IMR-90 (cell line): ENCODE results near the gene MAP4. TPM values are rescaled to one million over a fixed set of nuclear protein-coding genes. Genes with fewer than 3 reads are reported as not detected.
A peak's percentile ranks its signal among the peaks of the same experiment; 100 is the strongest.

Source experiments
- ATAC-seq: fragments of 200-7000 bp; cut with Tn5 transposase; 2 replicates; pipeline ENCODE4 v1.9.1; 2020; ENCODE audit warnings: low read depth, mild to moderate bottlenecking, moderate library complexity
- BruUV-seq: library from RNA; stranded (reverse); fragments of 400-500 nt; replicated peaks from 2 replicates; lab custom pipeline; 2021; lab: Mats Ljungman, UMichigan
- CTCF ChIA-PET: fragments of 300-600 bp; formaldehyde crosslinking; extraction: SDS; loops from one replicate; lab custom pipeline; 2021; ENCODE audit warnings: antibody characterized with exemption; lab: Yijun Ruan, JAX
- POLR2A ChIA-PET: fragments of 300-600 bp; sonication (Branson Sonifier 250); formaldehyde crosslinking; loops from one replicate; lab custom pipeline; 2022; ENCODE audit warnings: antibody characterized with exemption; ENCODE audit not compliant: unreplicated experiment; lab: Charles Lee
- DNase-seq: peaks from one replicate; pipeline ENCODE4 v3.0.0; 2013
- H2AFZ ChIP-seq: replicated peaks from 2 replicates; pipeline ENCODE3; 2013; ENCODE audit warnings: low read length, mild to moderate bottlenecking; ENCODE audit not compliant: poor library complexity
- H2AK5ac ChIP-seq: 2 replicates; pipeline ENCODE4 v1.6.1; 2013; ENCODE audit warnings: low read depth, low read length, inconsistent platforms
- H2AK9ac ChIP-seq: replicated peaks from 2 replicates; pipeline ENCODE3; 2013; ENCODE audit warnings: mild to moderate bottlenecking, low read depth, low read length, moderate library complexity; ENCODE audit not compliant: poor library complexity
- H2BK120ac ChIP-seq: 2 replicates; pipeline ENCODE4 v1.6.1; 2013; ENCODE audit warnings: low read depth, low read length, inconsistent platforms
- H2BK15ac ChIP-seq: 3 replicates; pipeline ENCODE4 v1.6.1; 2013; ENCODE audit warnings: low read depth, low read length, inconsistent platforms
- H2BK20ac ChIP-seq: 2 replicates; pipeline ENCODE4 v1.6.1; 2013; ENCODE audit warnings: low read depth, mild to moderate bottlenecking, inconsistent platforms, low read length, moderate library complexity
- H2BK5ac ChIP-seq: 2 replicates; pipeline ENCODE4 v1.6.1; 2013; ENCODE audit warnings: mild to moderate bottlenecking, low read depth, low read length, inconsistent platforms; ENCODE audit not compliant: poor library complexity, severe bottlenecking
- H3K14ac ChIP-seq: replicated peaks from 2 replicates; pipeline ENCODE4 v1.6.1; 2013; ENCODE audit warnings: low read depth, low read length, inconsistent platforms
- H3K18ac ChIP-seq: 2 replicates; pipeline ENCODE4 v1.6.1; 2013; ENCODE audit warnings: low read depth, low read length, control low read depth
- H3K23ac ChIP-seq: 2 replicates; pipeline ENCODE4 v1.6.1; 2013; ENCODE audit warnings: low read depth, low read length, inconsistent platforms
- H3K27ac ChIP-seq: 2 replicates; pipeline ENCODE4 v1.5.1; 2013; ENCODE audit warnings: mild to moderate bottlenecking, control low read depth, low read length; ENCODE audit not compliant: insufficient read depth
- H3K27me3 ChIP-seq: 2 replicates; pipeline ENCODE4 v1.6.1; 2013; ENCODE audit warnings: low read length; ENCODE audit not compliant: control insufficient read depth, insufficient read depth
- H3K36me3 ChIP-seq: 2 replicates; pipeline ENCODE4 v1.6.1; 2013; ENCODE audit warnings: low read length, mixed read lengths; ENCODE audit not compliant: control insufficient read depth, insufficient read depth
- H3K4ac ChIP-seq: 2 replicates; pipeline ENCODE4 v1.6.1; 2013; ENCODE audit warnings: low read depth, low read length, inconsistent platforms
- H3K4me1 ChIP-seq: 2 replicates; pipeline ENCODE4 v1.6.1; 2013; ENCODE audit warnings: low read length, mixed read lengths; ENCODE audit not compliant: control insufficient read depth, insufficient read depth
- H3K4me2 ChIP-seq: 2 replicates; pipeline ENCODE4 v1.6.1; 2013; ENCODE audit warnings: low read depth, mild to moderate bottlenecking, control low read depth, low read length, moderate library complexity
- H3K4me3 ChIP-seq: 2 replicates; pipeline ENCODE4 v1.5.1; 2013; ENCODE audit warnings: low read depth, mild to moderate bottlenecking, control low read depth, low read length, moderate library complexity; ENCODE audit not compliant: insufficient read depth
- H3K56ac ChIP-seq: 2 replicates; pipeline ENCODE4 v1.6.1; 2013; ENCODE audit warnings: low read length, inconsistent platforms; ENCODE audit not compliant: insufficient read depth; ENCODE audit errors: extremely low read depth
- H3K79me1 ChIP-seq, 2 experiments: 2 replicates each; pipeline ENCODE4 v1.6.1; 2013; ENCODE audit warnings: low read length in 2 of 2, inconsistent platforms in 1 of 2, low read depth in 1 of 2
- H3K9ac ChIP-seq: 2 replicates; pipeline ENCODE4 v1.6.1; 2013; ENCODE audit warnings: low read depth, low read length, control low read depth
- H3K9me1 ChIP-seq: 2 replicates; pipeline ENCODE4 v1.6.1; 2013; ENCODE audit warnings: low read length, inconsistent platforms; ENCODE audit not compliant: insufficient read depth
- H3K9me3 ChIP-seq: 2 replicates; pipeline ENCODE4 v1.6.1; 2013; ENCODE audit warnings: low read length; ENCODE audit not compliant: control insufficient read depth, insufficient read depth
- H4K20me1 ChIP-seq: 2 replicates; pipeline ENCODE4 v1.6.1; 2013; ENCODE audit warnings: low read length, inconsistent platforms; ENCODE audit not compliant: insufficient read depth
- H4K5ac ChIP-seq: 2 replicates; pipeline ENCODE4 v1.6.1; 2013; ENCODE audit warnings: mild to moderate bottlenecking, low read depth, low read length, control low read depth
- H4K8ac ChIP-seq, 2 experiments: 2 replicates each; pipeline ENCODE4 v1.6.1; 2013; ENCODE audit warnings: low read depth in 2 of 2, low read length in 2 of 2, control low read depth in 1 of 2, inconsistent platforms in 1 of 2
- H4K91ac ChIP-seq: 2 replicates; pipeline ENCODE4 v1.6.1; 2013; ENCODE audit warnings: low read depth, low read length, inconsistent platforms; ENCODE audit not compliant: insufficient read depth
- CEBPB ChIP-seq: IDR thresholded peaks from 2 replicates; pipeline ENCODE4 v1.6.1; 2012; ENCODE audit warnings: low read depth, low read length, improper control_type of control experiment
- POLR2A ChIP-seq: IDR thresholded peaks from 2 replicates; pipeline ENCODE4 v1.6.1; 2012; ENCODE audit warnings: mild to moderate bottlenecking, low read depth, low read length
- RCOR1 ChIP-seq: IDR thresholded peaks from 2 replicates; pipeline ENCODE4 v1.6.1; 2012; ENCODE audit warnings: mild to moderate bottlenecking, low read length, improper control_type of control experiment; ENCODE audit not compliant: insufficient replicate concordance
- dilution Hi-C: fragments of 300-500 bp; cut with HindIII; formaldehyde crosslinking; loops from one replicate; pipeline ENCODE4 v1.14.3; 2018; ENCODE audit warnings: low sequenced_read_pairs; ENCODE audit not compliant: unreplicated experiment
- in situ Hi-C: fragments of 300-500 bp; cut with MboI; formaldehyde crosslinking; loops from 3 replicates; pipeline ENCODE4 v1.14.3; 2019; ENCODE audit warnings: low sequenced_read_pairs, inconsistent platforms, mixed read lengths
- intact Hi-C: fragments of 100-400 bp; cut with micrococcal nuclease; formaldehyde crosslinking; loops from 2 replicates; pipeline ENCODE4 v1.10.0; 2022
- polyA plus RNA-seq, 3 experiments: library from polyadenylated mRNA; depleted of rRNA; stranded (reverse); fragments of >200 nt; gene quantifications; 2 replicates each; pipeline ENCODE4 v1.2.3, GENCODE V29; 2012; ENCODE audit warnings: low replicate concordance in 1 of 3
- total RNA-seq: library from RNA; depleted of rRNA; stranded (reverse); fragments of >200 nt; gene quantifications from 2 replicates; pipeline ENCODE4 v1.2.3, GENCODE V29; 2012
- TF ChIP-seq, protein P1 (sequence below): fragments of 150-350 bp; IDR thresholded peaks from 2 replicates; pipeline ENCODE4 v1.6.1; 2016; ENCODE audit warnings: low read depth, mild to moderate bottlenecking, low read length, moderate library complexity, borderline replicate concordance

MAP4 gene
- total and polyA plus RNA-seq, 2 of the 4 experiments (the other 2 are of a cell fraction) = 87.8 to 216 TPM

DNA sequence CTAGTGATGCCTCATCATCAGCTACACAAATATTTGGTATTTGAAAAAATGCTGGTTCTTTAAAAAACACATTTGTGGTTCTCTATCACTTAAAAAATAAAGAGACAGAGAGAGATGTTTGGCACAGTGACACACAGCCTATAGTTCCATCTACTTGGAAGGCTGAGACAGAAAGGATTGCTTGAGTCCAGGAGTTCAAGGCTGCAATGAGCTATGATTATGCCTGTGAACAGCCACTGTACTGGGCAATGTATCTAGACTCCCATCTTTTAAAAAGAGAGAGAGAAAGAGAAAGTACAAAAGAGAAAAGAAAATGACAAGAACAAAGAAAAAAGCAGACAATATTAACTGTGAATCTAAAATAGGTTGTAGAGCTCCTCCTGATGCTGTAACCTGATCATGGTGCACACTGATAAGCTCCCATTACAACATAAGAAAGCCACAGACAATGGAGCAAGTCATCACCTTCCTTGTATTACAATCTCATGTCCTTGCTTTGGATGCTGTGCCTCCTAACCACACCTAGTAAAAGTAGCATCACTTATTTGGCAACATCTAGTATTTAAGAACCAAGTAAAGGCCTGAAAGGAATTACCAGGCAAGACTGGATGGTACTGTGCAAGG lies 31.7 kb upstream of the MAP4 start:
- H4K5ac ChIP-seq = no peak overlapping the region
- H3K4me3 ChIP-seq = no peak overlapping the region
- peak; percentile 72 for DNase-seq
- no peak overlapping the region for H3K18ac ChIP-seq
- H3K27ac ChIP-seq = no peak overlapping the region
- H3K27me3 ChIP-seq = no peaks in the 10 kb centered on the region
- peaks cover 4 to 54% of the 10 kb centered on the region in 2 experiments; a peak in 3 of 4 replicates for H3K79me1 ChIP-seq
- peaks cover 2% of the 10 kb centered on the region; the same call in 1 of the 2 replicates for H3K4me1 ChIP-seq
- H3K56ac ChIP-seq = no peak overlapping the region
- no peak overlapping the region for H2AK9ac ChIP-seq
- no peak overlapping the region for H2BK15ac ChIP-seq
- no peak overlapping the region for H2BK5ac ChIP-seq
- H3K23ac ChIP-seq = no peak overlapping the region
- dilution Hi-C loops (no loop called here), intact Hi-C loops (no loop called here), in situ Hi-C loops (no loop called here)
- peak overlapping the region; percentile 5; the same call in 1 of the 2 replicates for H3K4me2 ChIP-seq
- ChIA-PET POLR2A (no interaction called here), CTCF (no interaction called here)
- peak; percentile 63 for TF ChIP-seq CEBPB
- TF ChIP-seq POLR2A = no peak
- TF ChIP-seq RCOR1 = no peak
- TF ChIP-seq, protein P1, sequence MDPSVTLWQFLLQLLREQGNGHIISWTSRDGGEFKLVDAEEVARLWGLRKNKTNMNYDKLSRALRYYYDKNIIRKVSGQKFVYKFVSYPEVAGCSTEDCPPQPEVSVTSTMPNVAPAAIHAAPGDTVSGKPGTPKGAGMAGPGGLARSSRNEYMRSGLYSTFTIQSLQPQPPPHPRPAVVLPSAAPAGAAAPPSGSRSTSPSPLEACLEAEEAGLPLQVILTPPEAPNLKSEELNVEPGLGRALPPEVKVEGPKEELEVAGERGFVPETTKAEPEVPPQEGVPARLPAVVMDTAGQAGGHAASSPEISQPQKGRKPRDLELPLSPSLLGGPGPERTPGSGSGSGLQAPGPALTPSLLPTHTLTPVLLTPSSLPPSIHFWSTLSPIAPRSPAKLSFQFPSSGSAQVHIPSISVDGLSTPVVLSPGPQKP = no peak
- H2AK5ac ChIP-seq = no peak overlapping the region
- no peak overlapping the region for H4K8ac ChIP-seq
- peak; percentile 53 for ATAC-seq
- no TSS peak for BruUV-seq
- peaks cover 77% of the 10 kb centered on the region for H4K20me1 ChIP-seq
- no peak overlapping the region for H2BK120ac ChIP-seq
- no peak overlapping the region for H3K14ac ChIP-seq
- no peak overlapping the region for H3K4ac ChIP-seq
- H3K36me3 ChIP-seq = peaks cover 9% of the 10 kb centered on the region
- no peak overlapping the region for H3K9ac ChIP-seq
- no peak overlapping the region for H2BK20ac ChIP-seq
- H4K91ac ChIP-seq = no peak overlapping the region
- H3K9me1 ChIP-seq = peaks cover 20% of the 10 kb centered on the region
- H3K9me3 ChIP-seq = no peaks in the 10 kb centered on the region
- no peak overlapping the region for H2AFZ ChIP-seq
